PFSK-1 (cell line): ENCODE data around the gene MCL1.

Source experiments
- POLR2AphosphoS5 ChIP-seq: IDR thresholded peaks from 2 replicates; pipeline ENCODE4 v1.6.1; 2012; ENCODE audit warnings: low read depth, mild to moderate bottlenecking, control low read depth, low read length, moderate library complexity
- TAF1 ChIP-seq: IDR thresholded peaks from 2 replicates; pipeline ENCODE4 v1.6.1; 2012; ENCODE audit warnings: low read length, control low read depth, borderline replicate concordance; ENCODE audit not compliant: insufficient read depth

DNA sequence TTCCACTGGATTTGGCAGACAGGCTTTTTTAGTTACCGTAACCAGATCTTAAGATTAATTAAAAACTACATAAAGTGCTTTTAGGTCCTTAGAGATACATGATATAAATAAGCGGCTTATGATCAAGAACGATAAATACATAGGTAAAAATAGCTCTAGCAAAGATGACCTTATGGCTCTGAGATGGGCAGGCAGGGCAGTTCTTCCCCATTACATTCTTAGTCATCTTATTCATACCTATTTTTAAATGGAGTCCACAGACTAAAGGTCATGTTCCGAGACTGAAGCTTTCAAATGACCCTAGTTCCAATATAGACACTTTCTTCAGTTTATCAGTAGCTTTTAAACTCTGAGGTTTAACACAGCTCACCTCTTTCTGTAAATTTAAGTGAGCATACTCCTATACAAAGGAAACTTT lies 4.3 kb downstream of the MCL1 start:
- TF ChIP-seq POLR2AphosphoS5 = no peak
- TF ChIP-seq TAF1 = no peak
